GM21529 (cell line): Measurements from ENCODE around the gene LENEP.

Experiments
- ATAC-seq: cut with Tn5 transposase; IDR thresholded peaks from one replicate; pipeline ENCODE4 v1.9.1; 2021; ENCODE audit not compliant: unreplicated experiment

LENEP gene

DNA sequence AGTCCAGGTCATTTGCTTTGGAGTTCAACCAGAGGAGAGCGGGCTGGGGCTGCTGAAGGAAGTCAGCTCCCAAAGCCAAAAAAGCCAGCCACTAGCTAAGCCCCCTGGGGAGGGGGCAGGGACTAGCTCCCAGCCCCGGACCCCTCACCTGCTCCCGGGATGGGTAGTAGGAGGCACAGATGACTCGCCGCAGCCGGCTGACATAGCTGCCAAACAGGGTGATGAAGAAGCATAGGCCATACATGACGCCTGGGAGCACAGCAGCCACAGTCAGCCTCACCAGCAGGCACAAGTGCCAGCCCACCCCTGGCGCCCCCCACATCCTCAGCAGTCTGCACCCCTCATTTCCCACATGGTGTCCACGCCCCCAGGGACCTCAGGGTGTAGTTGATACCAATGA, 32.8 kb downstream of the LENEP start:
- ATAC-seq = no peak

DNA sequence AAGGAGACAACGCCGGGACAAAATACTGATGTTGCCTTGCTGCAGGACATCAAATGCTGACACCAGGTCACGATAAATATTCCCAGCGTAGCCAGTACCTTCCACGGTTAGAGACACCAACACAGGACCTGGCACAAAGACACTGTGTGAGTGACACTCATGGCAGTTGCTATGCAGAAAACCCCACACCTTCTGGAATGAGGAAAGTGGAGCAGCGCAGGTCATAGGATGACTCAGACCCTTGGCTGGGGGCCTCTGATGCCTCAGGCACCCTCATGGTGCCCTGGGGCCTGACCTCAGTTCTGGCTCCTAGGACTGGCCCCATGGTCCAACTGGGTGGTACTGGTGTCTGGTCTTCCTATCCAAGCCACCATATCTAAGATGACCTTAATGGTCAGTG, 33.2 kb downstream of the LENEP start:
- ATAC-seq = no peak

DNA sequence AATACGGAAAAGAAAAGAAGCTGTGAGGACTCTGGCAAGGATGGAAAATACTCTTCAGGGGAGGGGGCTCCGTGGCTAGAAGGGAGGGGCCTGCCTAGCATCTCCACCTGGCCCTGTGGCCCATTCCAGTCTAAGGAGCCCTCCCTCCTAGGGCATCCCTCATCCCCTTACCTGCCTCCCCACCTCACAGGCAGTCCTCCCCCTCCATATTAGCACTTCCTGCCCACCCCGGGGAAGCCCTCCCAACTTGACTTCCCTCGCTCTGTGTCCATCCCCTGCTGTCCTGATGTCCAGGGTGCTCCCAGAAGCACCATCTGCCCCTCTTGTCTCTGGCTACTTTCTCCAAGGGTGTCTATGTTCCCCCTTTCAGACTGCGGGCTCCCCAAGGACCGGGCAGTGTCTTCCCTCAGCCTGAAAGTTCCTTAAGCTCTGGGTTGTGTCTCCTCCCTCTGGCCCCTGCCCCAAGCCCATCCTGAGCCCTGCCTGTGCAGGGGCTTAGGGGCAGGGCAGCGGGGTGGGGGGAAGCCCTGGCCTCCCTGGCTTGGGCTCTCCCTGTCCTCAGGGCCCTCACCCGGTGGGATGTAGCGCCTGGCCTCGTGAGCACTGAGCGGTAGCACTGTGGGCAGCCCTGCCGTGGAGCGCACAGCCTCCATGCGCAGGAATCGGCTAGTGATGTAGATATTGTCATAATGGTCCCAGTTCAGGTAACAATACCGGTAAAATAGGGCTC, 36.3 kb downstream of the LENEP start:
- no peak for ATAC-seq

DNA sequence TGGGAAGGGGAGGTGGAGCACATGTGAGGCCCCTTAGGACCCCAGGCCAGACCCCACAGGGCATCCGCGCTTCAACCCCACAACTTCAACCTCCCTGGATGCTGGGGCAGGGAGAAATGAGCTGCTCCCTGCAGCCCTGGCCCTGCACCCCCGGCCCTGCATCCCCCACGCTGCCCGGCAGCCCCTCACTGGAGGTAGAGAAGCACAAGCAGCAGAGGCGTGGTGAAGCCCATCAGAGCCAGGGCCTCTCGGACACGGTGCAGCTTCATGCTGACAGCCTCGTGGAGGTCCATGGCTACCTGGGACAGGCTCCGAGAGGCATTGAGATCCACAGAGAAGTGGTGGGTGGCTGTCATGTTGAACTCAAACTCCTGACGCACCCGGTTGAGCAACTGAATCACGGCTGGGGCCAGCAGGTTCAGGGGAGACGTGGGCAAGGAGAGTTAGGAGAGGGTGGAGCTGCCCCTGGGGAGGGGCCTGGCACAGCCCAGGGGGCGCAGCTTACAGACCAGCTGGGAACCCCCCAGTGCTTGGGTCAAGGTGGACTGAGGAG, 36.9 kb downstream of the LENEP start:
- no peak for ATAC-seq

DNA sequence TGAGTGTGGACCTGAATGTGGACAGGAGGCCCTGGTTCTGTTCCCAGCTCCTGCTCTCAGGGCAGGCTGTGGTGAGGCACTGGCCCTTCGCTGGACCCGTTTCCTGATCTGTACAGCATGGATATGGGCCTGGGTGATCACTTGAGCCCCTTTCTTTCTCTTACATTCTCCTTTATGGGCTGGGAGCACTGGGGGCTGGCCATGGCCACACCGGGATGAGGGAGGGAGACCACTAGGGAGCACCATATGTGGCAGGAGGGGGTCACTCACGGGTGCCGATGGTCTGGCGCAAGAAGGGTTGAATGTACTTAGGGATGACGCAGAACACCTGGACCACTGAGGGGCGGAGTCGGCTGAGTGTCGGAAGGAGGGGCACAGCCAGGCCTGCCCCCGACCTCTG, 37.5 kb downstream of the LENEP start:
- ATAC-seq = no peak

DNA sequence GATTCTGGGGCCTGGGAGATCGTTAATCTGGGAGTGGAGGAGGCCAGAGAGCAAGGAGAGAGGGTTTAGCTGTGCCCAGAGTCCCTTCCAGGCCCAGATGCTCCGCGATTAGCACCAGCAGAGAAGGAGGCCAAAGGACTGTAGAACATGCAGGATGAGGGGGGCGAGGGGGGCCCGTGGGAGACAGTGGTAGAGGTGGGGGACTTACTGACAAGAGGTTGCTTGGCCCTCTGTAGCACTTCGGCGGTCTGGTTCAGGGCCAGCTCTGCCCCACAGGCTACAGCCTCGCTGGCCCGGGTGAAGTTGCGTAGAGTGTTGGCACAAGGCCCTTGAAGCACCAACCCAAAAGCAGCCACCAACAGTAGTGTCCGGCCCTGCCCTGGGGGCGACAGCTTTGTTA, 39.5 kb downstream of the LENEP start:
- no peak for ATAC-seq

DNA sequence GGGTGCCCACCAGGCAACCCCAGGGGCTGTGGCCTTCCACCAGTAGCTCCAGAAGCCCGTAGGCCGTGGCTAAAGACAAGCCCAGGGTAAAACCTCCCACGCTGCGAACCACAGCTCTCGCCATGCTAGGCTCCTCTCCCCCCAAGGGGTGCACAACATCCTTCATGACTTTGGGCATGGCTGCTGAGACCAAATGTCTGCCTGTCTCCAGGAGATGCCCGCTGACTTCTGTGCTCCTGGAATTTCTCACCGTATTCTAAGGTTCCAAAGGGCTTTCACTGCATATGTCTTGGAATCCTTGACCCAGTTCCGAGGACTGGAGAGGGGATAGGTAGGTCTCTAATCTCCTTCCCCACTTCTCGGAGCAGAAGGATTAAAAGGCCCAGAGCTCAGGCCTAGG, 40.1 kb downstream of the LENEP start, which contains the start of the genes DCST1 and DCST2:
Gene DCST1, plus strand, starts transcription at position 301 of the 400 bp plus-strand sequence. CDS start 213 bp downstream, outside the sequence.
Gene DCST2, minus strand, starts transcription at position 258 of the 400 bp plus-strand sequence. Its CDS starts 80 bp downstream, at position 178.
- no peak for ATAC-seq

DNA sequence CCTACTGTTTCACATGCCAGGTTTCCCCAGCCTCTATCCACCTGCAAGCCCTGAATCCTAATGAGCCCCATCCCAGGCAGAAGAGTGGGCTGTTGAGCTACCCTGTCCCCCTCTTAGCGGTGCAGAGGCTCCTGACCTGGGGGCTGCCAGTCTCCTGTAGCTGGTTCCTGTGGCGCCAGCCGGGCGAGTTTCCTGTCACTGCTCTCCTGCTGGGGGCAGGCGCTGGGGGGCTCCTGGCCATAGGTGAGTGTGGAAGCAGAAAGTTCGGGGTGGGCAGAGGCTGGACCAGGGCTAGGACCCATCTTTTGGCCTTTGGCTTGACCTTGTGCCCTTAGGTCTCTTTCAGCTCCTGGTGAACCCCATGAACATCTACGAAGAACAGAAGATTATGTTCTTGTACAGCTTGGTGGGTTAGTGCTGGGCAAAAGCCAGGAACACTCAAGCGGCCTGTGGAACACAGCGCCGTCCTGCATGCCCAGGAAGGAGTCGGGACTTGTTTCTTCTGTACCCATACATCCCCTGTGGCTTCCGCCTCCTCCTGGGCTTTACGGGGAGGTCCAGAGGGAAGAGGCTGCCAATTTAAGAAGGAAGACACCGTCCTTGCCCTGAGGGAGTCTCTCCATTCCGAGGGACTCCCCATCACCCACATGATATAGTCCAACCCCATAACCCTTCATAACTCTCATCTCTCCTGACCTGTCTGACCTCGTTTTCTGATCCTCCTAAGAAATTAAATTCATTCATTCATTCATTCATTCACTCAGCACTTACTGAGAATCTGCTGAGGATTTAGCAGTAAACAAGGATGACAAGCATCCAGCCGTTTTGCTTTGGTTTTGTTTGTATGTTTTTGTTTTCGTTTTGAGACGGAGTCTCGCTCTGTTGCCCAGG, 41.2 kb downstream of the LENEP start:
- ATAC-seq = no peak

DNA sequence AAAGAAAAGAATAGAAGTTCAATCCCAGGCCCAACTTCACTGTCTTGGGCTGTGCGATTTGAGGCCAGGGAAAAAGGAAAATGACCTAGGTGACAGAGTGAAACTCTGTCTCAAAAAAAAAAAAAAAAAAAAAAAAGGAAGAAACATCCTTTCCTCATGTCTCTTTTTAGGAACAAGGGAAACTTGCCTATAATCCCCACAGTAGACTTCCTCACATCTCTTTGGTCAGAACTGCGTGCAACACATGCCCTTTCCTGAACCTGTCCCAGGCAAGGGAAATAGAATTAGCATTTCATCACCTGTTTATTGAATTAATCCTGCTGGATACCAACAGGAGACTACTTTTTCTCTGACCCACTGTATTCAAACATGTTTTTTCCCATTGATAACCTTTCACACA, 42.5 kb downstream of the LENEP start:
- no peak for ATAC-seq

DNA sequence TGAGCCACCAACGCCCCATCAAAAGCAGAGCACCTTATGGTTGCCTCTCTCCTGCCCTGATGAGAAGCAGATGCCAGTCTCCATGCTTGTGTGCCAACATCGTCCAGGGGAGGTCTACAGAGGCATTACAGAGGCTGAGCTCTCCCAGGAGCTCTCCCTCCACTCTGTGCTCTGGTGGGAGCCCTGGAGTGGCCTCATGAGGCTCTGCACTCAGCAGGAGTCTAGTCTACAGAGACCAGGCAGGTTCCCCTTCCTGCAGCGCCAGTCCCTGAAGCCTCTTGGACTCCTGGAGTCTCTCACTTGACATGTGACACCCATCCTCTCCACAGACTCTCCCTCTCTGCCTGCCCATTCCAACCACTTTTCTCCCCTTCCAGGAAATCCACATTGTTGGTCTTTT, 43.7 kb downstream of the LENEP start:
- no peak for ATAC-seq

DNA sequence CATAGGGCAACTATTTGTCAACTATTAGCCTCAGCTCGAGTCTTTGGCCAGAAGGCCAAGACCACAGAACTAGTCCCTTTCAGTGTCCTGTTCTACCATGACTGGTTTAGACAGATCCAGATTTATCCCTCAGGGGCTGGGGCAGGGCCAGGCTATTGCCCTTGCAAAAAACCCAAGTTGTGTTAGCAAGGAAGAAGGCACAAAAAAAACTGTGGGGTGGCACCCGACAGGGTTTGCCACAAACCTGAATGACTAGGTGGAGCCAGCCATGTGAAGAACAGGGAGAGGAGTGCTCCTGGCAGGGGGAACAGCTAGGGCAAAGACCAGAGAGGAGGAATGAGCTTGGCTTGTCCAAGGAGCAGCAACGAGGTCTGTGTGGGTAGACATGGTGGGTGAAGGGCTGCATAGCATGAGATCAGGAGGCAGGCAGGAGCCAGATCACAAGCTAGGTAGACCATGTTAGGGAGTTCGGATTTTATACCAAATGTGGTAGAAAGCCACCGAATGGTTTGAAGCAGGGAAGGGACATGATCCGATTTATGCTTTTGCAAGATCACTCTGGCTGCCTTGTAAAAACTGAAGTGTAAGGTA, 44.6 kb downstream of the LENEP start:
- no peak for ATAC-seq

DNA sequence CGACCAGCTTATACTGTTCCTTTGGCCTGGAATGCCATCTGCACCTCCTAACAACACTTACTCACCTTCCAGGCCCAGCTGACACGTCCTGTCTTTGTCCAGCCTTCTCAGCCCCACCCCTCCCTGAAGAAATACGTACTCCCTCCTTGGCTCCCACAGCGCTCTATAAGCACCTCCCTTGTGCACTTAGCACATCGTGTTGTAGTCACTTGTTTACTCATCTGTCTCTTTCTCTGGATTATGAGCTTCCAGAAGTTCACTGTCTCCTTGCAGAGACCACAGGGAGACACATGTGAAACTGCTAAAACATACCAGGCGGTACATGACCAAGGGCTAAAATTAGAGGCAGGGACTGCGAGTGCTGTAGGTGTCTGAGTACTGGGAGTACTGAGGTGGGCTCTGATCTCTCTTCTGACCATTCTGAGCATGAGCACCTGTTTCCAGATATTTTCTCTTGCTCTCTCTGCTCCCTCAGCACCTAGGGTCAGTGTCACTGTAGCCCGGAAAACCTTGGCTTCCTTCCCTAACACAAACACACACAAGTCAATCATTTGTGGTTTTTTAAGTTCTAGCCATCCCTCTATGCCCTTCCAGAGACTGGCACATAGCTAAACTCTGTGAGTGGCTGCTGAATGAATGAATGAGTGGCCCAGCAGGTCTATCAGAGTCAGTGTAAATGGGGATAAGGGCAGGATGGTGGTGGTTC, 45.4 kb downstream of the LENEP start:
- no peak for ATAC-seq

DNA sequence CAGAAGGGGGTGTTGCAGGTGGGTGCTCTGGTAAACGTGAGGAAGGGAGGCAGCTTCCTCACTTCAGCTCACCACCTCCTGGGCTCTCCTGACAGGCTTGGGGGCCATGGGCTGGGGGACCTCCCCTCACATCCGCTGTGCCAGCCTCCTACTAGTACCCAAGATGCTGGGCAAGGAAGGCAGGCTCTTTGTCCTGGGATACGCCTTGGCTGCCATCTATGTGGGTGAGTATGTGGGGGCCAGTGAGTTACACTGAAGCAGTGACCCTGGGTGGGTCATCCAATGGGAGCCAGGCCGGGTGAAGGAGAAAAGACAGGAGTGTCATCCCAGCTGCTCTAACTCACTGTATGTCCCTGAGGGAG, 45.9 kb downstream of the LENEP start:
- no peak for ATAC-seq

DNA sequence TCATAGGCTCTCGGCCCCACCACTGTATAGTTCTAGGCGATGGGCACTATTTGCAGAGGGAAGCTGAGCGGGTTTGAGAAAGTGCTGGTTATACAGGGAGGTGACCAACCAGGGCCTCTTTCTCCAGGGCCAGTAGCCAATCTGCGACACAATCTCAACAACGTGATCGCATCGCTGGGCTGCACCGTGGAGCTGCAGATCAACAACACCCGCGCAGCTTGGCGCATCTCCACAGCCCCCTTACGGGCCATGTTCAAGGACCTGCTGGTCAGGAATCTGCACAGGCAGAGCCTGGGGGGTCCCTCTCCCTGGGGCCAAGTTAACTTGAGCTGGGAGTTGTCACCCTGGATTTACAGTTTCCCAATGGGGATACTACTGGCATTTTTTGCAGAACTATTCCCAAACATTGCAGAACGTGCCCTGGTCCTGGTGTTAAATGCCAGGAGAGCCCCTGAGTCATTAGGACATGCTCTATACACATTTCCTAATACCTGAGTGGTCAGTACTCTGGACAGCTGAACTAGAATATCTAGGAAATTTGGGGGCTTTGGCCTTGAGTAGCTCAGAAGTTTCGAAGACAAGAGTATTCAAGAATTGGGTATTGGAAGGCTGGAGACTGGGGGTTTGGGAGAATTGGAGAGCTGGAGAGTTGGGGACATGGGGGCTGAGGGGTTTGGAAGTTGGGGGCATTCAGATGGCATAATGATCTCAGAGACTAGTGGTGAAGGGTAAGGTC, 47.1 kb downstream of the LENEP start:
- no peak for ATAC-seq

DNA sequence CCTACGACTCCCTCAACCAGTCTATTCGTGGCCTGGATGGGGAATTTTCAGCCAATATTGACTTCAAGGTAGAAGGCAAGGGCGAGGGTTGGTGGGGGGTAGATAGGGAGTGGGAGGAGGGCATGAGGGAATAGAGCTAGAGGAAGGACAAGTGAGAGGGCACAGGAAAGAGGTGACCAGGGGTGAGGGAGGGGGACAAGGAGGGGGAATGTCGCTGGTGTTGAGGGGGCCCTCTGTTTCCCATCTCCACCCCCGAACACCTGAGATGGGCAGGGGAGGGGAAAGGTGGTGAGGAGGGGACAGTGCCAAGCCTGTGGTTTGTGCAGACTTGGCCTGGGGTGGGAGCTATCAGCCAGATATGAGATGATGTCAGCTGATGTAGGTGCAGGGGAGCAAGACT, 49.4 kb downstream of the LENEP start:
- ATAC-seq = no peak

DNA sequence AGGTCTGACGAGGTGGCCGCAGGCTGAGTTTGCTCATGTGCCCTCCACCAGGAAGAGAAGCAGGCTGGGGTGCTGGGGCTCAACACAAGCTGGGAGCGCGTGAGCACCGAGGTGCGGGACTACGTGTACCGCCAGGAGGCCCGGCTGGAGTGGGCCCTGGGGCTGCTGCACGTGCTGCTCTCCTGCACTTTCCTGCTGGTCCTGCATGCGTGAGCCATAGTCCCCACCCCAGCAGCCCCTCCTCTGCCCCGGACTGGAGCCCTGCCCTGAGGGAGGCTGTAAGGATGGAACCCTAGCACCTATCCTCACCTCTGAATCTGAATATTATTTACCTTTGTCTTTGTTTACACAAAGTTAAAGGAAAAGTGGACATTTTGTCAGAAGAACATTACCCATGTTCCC, 49.9 kb downstream of the LENEP start:
- ATAC-seq = no peak

DNA sequence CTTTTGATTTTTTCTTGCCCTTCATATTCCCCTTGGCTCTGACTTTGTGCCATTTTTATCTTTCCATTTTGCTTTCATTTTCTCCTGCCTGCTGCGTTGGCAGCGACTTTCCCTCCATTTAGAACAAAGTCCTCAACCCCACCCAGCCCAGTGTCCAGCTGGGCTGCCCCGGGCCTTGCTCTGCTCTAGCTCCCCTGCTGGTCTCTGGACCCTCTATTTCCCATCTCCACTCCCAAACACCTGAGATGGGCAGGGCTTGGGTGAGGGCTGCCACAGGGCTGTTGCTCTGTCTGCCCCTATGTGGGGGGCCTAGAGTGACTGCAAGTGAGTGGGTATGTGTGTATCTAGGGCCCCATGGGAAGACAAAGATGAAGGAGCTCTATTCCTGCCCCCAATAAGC, 50.4 kb downstream of the LENEP start:
- no peak for ATAC-seq
